PFSK-1 (cell line): Measurements from ENCODE around the gene TMTC2.

Source experiments
- POLR2AphosphoS5 ChIP-seq: IDR thresholded peaks from 2 replicates; pipeline ENCODE4 v1.6.1; 2012; ENCODE audit warnings: low read depth, mild to moderate bottlenecking, control low read depth, low read length, moderate library complexity
- REST ChIP-seq, 2 experiments: IDR thresholded peaks; 2 replicates each; pipeline versions ENCODE4 v1.6.1 to v1.8.0; 2011 to 2012; ENCODE audit warnings: low read depth in 2 of 2, low read length in 2 of 2, control low read depth in 1 of 2, inconsistent platforms in 1 of 2, mild to moderate bottlenecking in 1 of 2, moderate library complexity in 1 of 2; ENCODE audit not compliant: insufficient read depth in 1 of 2
- SIN3A ChIP-seq: IDR thresholded peaks from 2 replicates; pipeline ENCODE4 v1.6.1; 2012; ENCODE audit warnings: mild to moderate bottlenecking, low read length, moderate library complexity, borderline replicate concordance; ENCODE audit not compliant: insufficient read depth
- TAF1 ChIP-seq: IDR thresholded peaks from 2 replicates; pipeline ENCODE4 v1.6.1; 2012; ENCODE audit warnings: low read length, control low read depth, borderline replicate concordance; ENCODE audit not compliant: insufficient read depth

- TF ChIP-seq SIN3A (no peak), POLR2AphosphoS5 (no peak), REST (IDR thresholded peaks at IDR 0.05; ENCODE audit: insufficient read depth in 1 of 2, low read depth in 2 of 2, low read length in 2 of 2) (no peak), TAF1 (no peak)
These were observed 328.9 kb downstream of the TMTC2 start for GRCh38 chr12:83015390-83016217.
